IMR-90 (cell line): ENCODE data around the gene ZDHHC19. TPM values are rescaled to one million over a fixed set of nuclear protein-coding genes. Genes with fewer than 3 reads are reported as not detected.
"Not testable (repeated sequence)": the region's sequence is repeated elsewhere in the genome, so short reads cannot be mapped to it uniquely, and the experiment has no call there.

Experiments
- ATAC-seq: fragments of 200-7000 bp; cut with Tn5 transposase; 2 replicates; pipeline ENCODE4 v1.9.1; 2020; ENCODE audit warnings: low read depth, mild to moderate bottlenecking, moderate library complexity
- BruUV-seq: library from RNA; stranded (reverse); fragments of 400-500 nt; replicated peaks from 2 replicates; lab custom pipeline; 2021; lab: Mats Ljungman, UMichigan
- CTCF ChIA-PET: fragments of 300-600 bp; formaldehyde crosslinking; extraction: SDS; loops from one replicate; lab custom pipeline; 2021; ENCODE audit warnings: antibody characterized with exemption; lab: Yijun Ruan, JAX
- POLR2A ChIA-PET: fragments of 300-600 bp; sonication (Branson Sonifier 250); formaldehyde crosslinking; loops from one replicate; lab custom pipeline; 2022; ENCODE audit warnings: antibody characterized with exemption; ENCODE audit not compliant: unreplicated experiment; lab: Charles Lee
- DNase-seq: peaks from one replicate; pipeline ENCODE4 v3.0.0; 2013
- H2AFZ ChIP-seq: replicated peaks from 2 replicates; pipeline ENCODE3; 2013; ENCODE audit warnings: low read length, mild to moderate bottlenecking; ENCODE audit not compliant: poor library complexity
- H2AK5ac ChIP-seq: 2 replicates; pipeline ENCODE4 v1.6.1; 2013; ENCODE audit warnings: low read depth, low read length, inconsistent platforms
- H2AK9ac ChIP-seq: replicated peaks from 2 replicates; pipeline ENCODE3; 2013; ENCODE audit warnings: mild to moderate bottlenecking, low read depth, low read length, moderate library complexity; ENCODE audit not compliant: poor library complexity
- H2BK120ac ChIP-seq: 2 replicates; pipeline ENCODE4 v1.6.1; 2013; ENCODE audit warnings: low read depth, low read length, inconsistent platforms
- H2BK15ac ChIP-seq: 3 replicates; pipeline ENCODE4 v1.6.1; 2013; ENCODE audit warnings: low read depth, low read length, inconsistent platforms
- H2BK20ac ChIP-seq: 2 replicates; pipeline ENCODE4 v1.6.1; 2013; ENCODE audit warnings: low read depth, mild to moderate bottlenecking, inconsistent platforms, low read length, moderate library complexity
- H2BK5ac ChIP-seq: 2 replicates; pipeline ENCODE4 v1.6.1; 2013; ENCODE audit warnings: mild to moderate bottlenecking, low read depth, low read length, inconsistent platforms; ENCODE audit not compliant: poor library complexity, severe bottlenecking
- H3K14ac ChIP-seq: replicated peaks from 2 replicates; pipeline ENCODE4 v1.6.1; 2013; ENCODE audit warnings: low read depth, low read length, inconsistent platforms
- H3K18ac ChIP-seq: 2 replicates; pipeline ENCODE4 v1.6.1; 2013; ENCODE audit warnings: low read depth, low read length, control low read depth
- H3K23ac ChIP-seq: 2 replicates; pipeline ENCODE4 v1.6.1; 2013; ENCODE audit warnings: low read depth, low read length, inconsistent platforms
- H3K27ac ChIP-seq: 2 replicates; pipeline ENCODE4 v1.5.1; 2013; ENCODE audit warnings: mild to moderate bottlenecking, control low read depth, low read length; ENCODE audit not compliant: insufficient read depth
- H3K27me3 ChIP-seq: 2 replicates; pipeline ENCODE4 v1.6.1; 2013; ENCODE audit warnings: low read length; ENCODE audit not compliant: control insufficient read depth, insufficient read depth
- H3K36me3 ChIP-seq: 2 replicates; pipeline ENCODE4 v1.6.1; 2013; ENCODE audit warnings: low read length, mixed read lengths; ENCODE audit not compliant: control insufficient read depth, insufficient read depth
- H3K4ac ChIP-seq: 2 replicates; pipeline ENCODE4 v1.6.1; 2013; ENCODE audit warnings: low read depth, low read length, inconsistent platforms
- H3K4me1 ChIP-seq: 2 replicates; pipeline ENCODE4 v1.6.1; 2013; ENCODE audit warnings: low read length, mixed read lengths; ENCODE audit not compliant: control insufficient read depth, insufficient read depth
- H3K4me2 ChIP-seq: 2 replicates; pipeline ENCODE4 v1.6.1; 2013; ENCODE audit warnings: low read depth, mild to moderate bottlenecking, control low read depth, low read length, moderate library complexity
- H3K4me3 ChIP-seq: 2 replicates; pipeline ENCODE4 v1.5.1; 2013; ENCODE audit warnings: low read depth, mild to moderate bottlenecking, control low read depth, low read length, moderate library complexity; ENCODE audit not compliant: insufficient read depth
- H3K56ac ChIP-seq: 2 replicates; pipeline ENCODE4 v1.6.1; 2013; ENCODE audit warnings: low read length, inconsistent platforms; ENCODE audit not compliant: insufficient read depth; ENCODE audit errors: extremely low read depth
- H3K79me1 ChIP-seq, 2 experiments: 2 replicates each; pipeline ENCODE4 v1.6.1; 2013; ENCODE audit warnings: low read length in 2 of 2, inconsistent platforms in 1 of 2, low read depth in 1 of 2
- H3K9ac ChIP-seq: 2 replicates; pipeline ENCODE4 v1.6.1; 2013; ENCODE audit warnings: low read depth, low read length, control low read depth
- H3K9me1 ChIP-seq: 2 replicates; pipeline ENCODE4 v1.6.1; 2013; ENCODE audit warnings: low read length, inconsistent platforms; ENCODE audit not compliant: insufficient read depth
- H3K9me3 ChIP-seq: 2 replicates; pipeline ENCODE4 v1.6.1; 2013; ENCODE audit warnings: low read length; ENCODE audit not compliant: control insufficient read depth, insufficient read depth
- H4K20me1 ChIP-seq: 2 replicates; pipeline ENCODE4 v1.6.1; 2013; ENCODE audit warnings: low read length, inconsistent platforms; ENCODE audit not compliant: insufficient read depth
- H4K5ac ChIP-seq: 2 replicates; pipeline ENCODE4 v1.6.1; 2013; ENCODE audit warnings: mild to moderate bottlenecking, low read depth, low read length, control low read depth
- H4K8ac ChIP-seq, 2 experiments: 2 replicates each; pipeline ENCODE4 v1.6.1; 2013; ENCODE audit warnings: low read depth in 2 of 2, low read length in 2 of 2, control low read depth in 1 of 2, inconsistent platforms in 1 of 2
- H4K91ac ChIP-seq: 2 replicates; pipeline ENCODE4 v1.6.1; 2013; ENCODE audit warnings: low read depth, low read length, inconsistent platforms; ENCODE audit not compliant: insufficient read depth
- WGBS, 2 experiments: methylation state at CpG; one replicate each; pipeline versions ENCODE4 v1.1.5 to v1.1.7; 2013; ENCODE audit warnings: missing lambda C conversion rate in 2 of 2; ENCODE audit not compliant: insufficient read length in 1 of 2; ENCODE audit errors: extremely low coverage in 2 of 2; 5-methylcytosine and 5-hydroxymethylcytosine counted together
- dilution Hi-C: fragments of 300-500 bp; cut with HindIII; formaldehyde crosslinking; loops from one replicate; pipeline ENCODE4 v1.14.3; 2018; ENCODE audit warnings: low sequenced_read_pairs; ENCODE audit not compliant: unreplicated experiment
- in situ Hi-C: fragments of 300-500 bp; cut with MboI; formaldehyde crosslinking; loops from 3 replicates; pipeline ENCODE4 v1.14.3; 2019; ENCODE audit warnings: low sequenced_read_pairs, inconsistent platforms, mixed read lengths
- intact Hi-C: fragments of 100-400 bp; cut with micrococcal nuclease; formaldehyde crosslinking; loops from 2 replicates; pipeline ENCODE4 v1.10.0; 2022
- polyA plus RNA-seq, 3 experiments: library from polyadenylated mRNA; depleted of rRNA; stranded (reverse); fragments of >200 nt; gene quantifications; 2 replicates each; pipeline ENCODE4 v1.2.3, GENCODE V29; 2012; ENCODE audit warnings: low replicate concordance in 1 of 3
- total RNA-seq: library from RNA; depleted of rRNA; stranded (reverse); fragments of >200 nt; gene quantifications from 2 replicates; pipeline ENCODE4 v1.2.3, GENCODE V29; 2012

The ZDHHC19 gene
- total and polyA plus RNA-seq, 2 of the 4 experiments (the other 2 are of a cell fraction): 0.09 TPM; not detected in 1

DNA sequence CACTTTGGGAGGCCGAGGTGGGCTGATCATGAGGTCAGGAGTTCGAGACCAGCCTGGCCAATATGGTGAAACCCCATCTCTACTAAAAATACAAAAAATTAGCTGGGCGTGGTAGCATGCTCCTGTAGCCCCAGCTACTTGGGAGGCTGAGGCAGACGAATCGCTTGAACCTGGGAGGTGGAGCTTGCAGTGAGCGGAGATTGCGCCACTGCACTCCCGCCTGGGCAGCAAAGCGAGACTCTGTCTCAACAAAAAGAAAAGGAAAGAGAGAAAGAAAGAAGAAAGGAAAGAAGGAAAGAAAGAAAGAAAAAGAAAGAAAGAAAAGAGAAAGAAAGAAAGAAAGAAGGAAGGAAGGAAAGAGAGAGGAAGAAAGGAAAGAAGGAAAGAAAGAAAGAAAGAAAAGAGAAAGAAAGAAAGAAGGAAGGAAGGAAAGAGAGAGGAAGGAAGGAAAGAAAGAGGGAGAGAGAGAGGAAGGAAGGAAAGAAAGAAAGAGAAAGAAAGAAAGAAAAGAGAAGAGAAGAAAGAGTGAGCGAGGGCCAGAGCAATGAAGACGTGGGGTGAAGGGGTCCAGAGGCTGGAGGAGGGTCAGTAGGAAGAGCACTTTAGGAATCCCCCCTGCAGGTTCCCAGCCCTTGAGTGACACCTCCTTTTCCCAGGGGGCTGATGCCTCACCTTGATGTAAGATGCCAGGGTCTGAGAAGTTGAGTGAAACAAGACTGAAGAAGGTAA, 1.1 kb downstream of the ZDHHC19 start:
- CTCF ChIA-PET: not testable (repeated sequence)

More for the DNA sequence above, 1.1 kb downstream of the ZDHHC19 start:
- H3K9ac ChIP-seq, H3K9me1 ChIP-seq, H4K91ac ChIP-seq, H3K27ac ChIP-seq, H3K23ac ChIP-seq, in situ Hi-C loops, H3K4me2 ChIP-seq, dilution Hi-C loops, H2AFZ ChIP-seq, ATAC-seq, H4K20me1 ChIP-seq, H3K56ac ChIP-seq, H3K79me1 ChIP-seq, H2AK5ac ChIP-seq, H2BK5ac ChIP-seq, H3K18ac ChIP-seq, H3K4me3 ChIP-seq, H3K36me3 ChIP-seq, H3K4me1 ChIP-seq, BruUV-seq, H2AK9ac ChIP-seq, H3K4ac ChIP-seq, H2BK120ac ChIP-seq, H3K9me3 ChIP-seq, H2BK20ac ChIP-seq, H4K8ac ChIP-seq, POLR2A ChIA-PET, DNase-seq, H3K14ac ChIP-seq, H4K5ac ChIP-seq, H2BK15ac ChIP-seq: not testable (repeated sequence)
- peaks cover 17% of the 10 kb centered on the region for H3K27me3 ChIP-seq
- WGBS, 2 experiments: 90% methylated on average over 4 of the region's 11 CpGs; no CpG with 5 or more reads in 1 of the 2 experiments
- intact Hi-C loops: loop anchor here (5.0 kb wide), 1 partner anchor 353 kb away; no protein-coding TSS in a partner anchor
